IPS-18a (cell line): ENCODE data around the gene NARF.

Experiments
- H3K27ac ChIP-seq: one replicate; pipeline ENCODE4 v1.5.1; 2013; ENCODE audit warnings: low read length
- H3K27me3 ChIP-seq: one replicate; pipeline ENCODE4 v1.6.1; 2013; ENCODE audit warnings: mild to moderate bottlenecking, low read length; ENCODE audit not compliant: control insufficient read depth, insufficient read depth
- H3K36me3 ChIP-seq: one replicate; pipeline ENCODE4 v1.6.1; 2013; ENCODE audit warnings: low read depth, low read length; ENCODE audit not compliant: control insufficient read depth
- H3K4me1 ChIP-seq: one replicate; pipeline ENCODE4 v1.6.1; 2013; ENCODE audit warnings: low read depth, low read length; ENCODE audit not compliant: control insufficient read depth
- H3K4me3 ChIP-seq: one replicate; pipeline ENCODE4 v1.5.1; 2013; ENCODE audit warnings: low read length
- H3K9ac ChIP-seq: one replicate; pipeline ENCODE4 v1.6.1; 2013; ENCODE audit warnings: mild to moderate bottlenecking, low read length, moderate library complexity
- H3K9me3 ChIP-seq: one replicate; pipeline ENCODE4 v1.6.1; 2013; ENCODE audit warnings: low read depth, low read length; ENCODE audit not compliant: control insufficient read depth

The NARF gene

GRCh38 chr17:82435601-82436583, 22.6 kb upstream of the NARF start:
- H3K4me1 ChIP-seq = no peaks in the 10 kb centered on the region
- no peak overlapping the region for H3K27ac ChIP-seq
- peaks cover 6% of the 10 kb centered on the region for H3K36me3 ChIP-seq
- H3K9ac ChIP-seq = no peak overlapping the region
- no peaks in the 10 kb centered on the region for H3K9me3 ChIP-seq
- H3K4me3 ChIP-seq = no peak overlapping the region
- no peaks in the 10 kb centered on the region for H3K27me3 ChIP-seq

GRCh38 chr17:82436601-82437324, 21.8 kb upstream of the NARF start:
- Histone ChIP-seq H3K9me3 (no peaks in the 10 kb centered on the region), H3K27me3 (no peaks in the 10 kb centered on the region), H3K27ac (no peak overlapping the region), H3K4me1 (no peaks in the 10 kb centered on the region), H3K36me3 (peaks cover 6% of the 10 kb centered on the region), H3K4me3 (no peak overlapping the region), H3K9ac (no peak overlapping the region)

- no peaks in the 10 kb centered on the region for H3K27me3 ChIP-seq
- H3K9ac ChIP-seq = no peak overlapping the region
- no peak overlapping the region for H3K4me3 ChIP-seq
- H3K4me1 ChIP-seq = no peaks in the 10 kb centered on the region
- H3K27ac ChIP-seq = no peak overlapping the region
- H3K9me3 ChIP-seq = no peaks in the 10 kb centered on the region
- peaks cover 6% of the 10 kb centered on the region for H3K36me3 ChIP-seq
These were observed 21.2 kb upstream of the NARF start for GRCh38 chr17:82437325-82437668.

DNA sequence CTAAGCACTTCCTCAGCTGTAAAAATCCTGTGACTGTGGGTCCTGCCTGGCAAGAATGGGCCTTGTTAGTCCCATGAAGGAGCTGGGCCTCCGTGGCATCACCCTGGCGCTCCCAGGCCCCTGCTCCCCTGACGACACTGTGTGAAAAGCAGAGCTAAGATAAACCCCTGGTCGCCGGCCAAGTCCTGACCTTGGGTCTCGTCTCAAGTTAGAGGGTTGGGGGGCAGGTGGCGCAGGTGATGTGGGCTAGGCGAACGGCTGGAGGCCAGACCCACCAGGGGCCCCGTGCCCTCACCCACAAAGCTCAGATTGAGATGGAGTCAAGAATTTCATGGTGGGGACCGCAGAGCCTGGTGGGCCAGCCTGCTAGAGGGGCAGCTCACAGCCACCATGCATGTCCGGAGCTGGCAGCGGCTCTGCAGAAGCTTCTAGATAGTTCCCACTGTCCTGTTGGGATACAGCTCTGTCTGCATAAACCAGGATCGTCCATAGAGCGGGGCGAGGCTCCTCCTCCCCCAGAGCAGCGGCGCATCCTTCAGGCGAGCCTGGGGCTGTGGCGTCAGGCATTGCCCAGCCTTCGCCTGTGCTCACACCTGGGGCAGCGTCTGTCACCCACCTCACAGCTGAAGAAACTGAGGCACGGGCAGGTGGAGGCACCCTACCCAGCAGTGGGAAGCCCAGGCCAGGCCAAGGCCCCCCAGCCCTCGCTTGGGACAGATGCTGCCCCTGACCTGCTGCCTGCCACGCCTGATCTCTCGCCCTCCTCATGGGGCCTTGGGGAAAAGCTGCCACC, 19.9 kb upstream of the NARF start:
- no peak overlapping the region for H3K9ac ChIP-seq
- no peak overlapping the region for H3K27ac ChIP-seq
- no peaks in the 10 kb centered on the region for H3K9me3 ChIP-seq
- H3K4me1 ChIP-seq = no peaks in the 10 kb centered on the region
- H3K36me3 ChIP-seq = peaks cover 6% of the 10 kb centered on the region
- no peak overlapping the region for H3K4me3 ChIP-seq
- H3K27me3 ChIP-seq = no peaks in the 10 kb centered on the region

- no peak overlapping the region for H3K4me3 ChIP-seq
These were observed 19.2 kb upstream of the NARF start for GRCh38 chr17:82439194-82439828.

DNA sequence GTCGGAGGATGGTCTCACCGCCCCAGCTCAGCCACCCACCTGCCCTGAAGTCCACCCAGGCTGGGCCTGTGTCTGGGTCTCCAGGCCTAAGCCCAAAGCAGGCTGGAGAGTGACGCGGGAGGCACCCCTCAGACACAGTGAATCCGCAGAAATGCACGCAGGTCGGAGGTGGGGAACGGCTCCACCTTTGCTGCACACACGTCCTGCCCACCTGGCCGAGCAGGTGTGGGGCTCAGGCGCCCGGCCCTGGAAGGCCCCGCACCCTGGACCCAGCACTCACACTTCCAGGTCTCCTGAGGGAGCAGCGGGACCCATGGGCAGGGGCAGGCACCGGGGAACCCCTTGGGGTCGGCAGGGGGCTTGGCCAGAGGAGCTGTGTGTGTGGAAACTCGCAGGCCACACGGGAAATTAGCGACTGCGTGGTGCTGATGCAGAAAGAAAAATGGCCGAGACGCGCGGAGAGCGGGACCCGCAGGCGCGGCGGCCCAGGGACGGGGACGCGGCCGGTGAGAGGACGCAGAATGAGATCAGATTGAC, 18.6 kb upstream of the NARF start:
- Histone ChIP-seq H3K4me3 (no peak overlapping the region), H3K36me3 (peaks cover 6% of the 10 kb centered on the region), H3K9ac (no peak overlapping the region), H3K27ac (no peak overlapping the region), H3K4me1 (no peaks in the 10 kb centered on the region), H3K27me3 (no peaks in the 10 kb centered on the region), H3K9me3 (no peaks in the 10 kb centered on the region)

More at GRCh38 chr17:82439194-82439828, 19.2 kb upstream of the NARF start:
- H3K27ac ChIP-seq = no peak overlapping the region
- no peaks in the 10 kb centered on the region for H3K27me3 ChIP-seq
- H3K9me3 ChIP-seq = no peaks in the 10 kb centered on the region
- H3K4me1 ChIP-seq = no peaks in the 10 kb centered on the region
- H3K36me3 ChIP-seq = peaks cover 6% of the 10 kb centered on the region
- no peak overlapping the region for H3K9ac ChIP-seq

DNA sequence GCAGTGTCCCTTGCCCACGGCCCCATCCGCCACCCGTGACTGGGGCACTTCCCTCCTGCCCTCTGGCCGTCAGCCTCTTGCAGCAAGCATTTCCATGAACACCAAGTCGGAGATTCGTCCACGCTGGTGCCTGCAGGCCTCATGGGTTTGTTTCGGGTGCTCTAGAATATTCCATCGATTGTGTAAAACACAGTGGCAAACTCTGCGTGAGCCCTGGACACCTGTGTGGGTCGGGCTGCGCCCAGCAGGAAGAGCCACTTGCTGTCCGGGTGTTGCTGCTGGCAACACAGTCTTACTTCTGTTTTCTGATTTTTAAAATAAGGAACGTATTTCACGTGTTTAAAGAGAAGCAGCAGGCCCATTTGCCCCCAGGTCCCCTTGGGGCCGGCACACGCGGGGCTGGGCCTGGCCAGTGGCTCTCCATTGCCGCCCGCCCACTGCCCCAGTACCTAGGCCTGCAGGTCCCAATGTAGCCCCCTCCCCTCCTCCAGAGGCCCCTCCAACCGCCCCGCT, 18.0 kb upstream of the NARF start:
- Histone ChIP-seq H3K9me3 (no peaks in the 10 kb centered on the region), H3K9ac (no peak overlapping the region), H3K4me3 (no peak overlapping the region), H3K27ac (no peak overlapping the region), H3K27me3 (no peaks in the 10 kb centered on the region), H3K4me1 (no peaks in the 10 kb centered on the region), H3K36me3 (peaks cover 6% of the 10 kb centered on the region)

GRCh38 chr17:82440991-82441627, 17.4 kb upstream of the NARF start:
- peaks cover 9% of the 10 kb centered on the region for H3K36me3 ChIP-seq
- no peaks in the 10 kb centered on the region for H3K4me1 ChIP-seq
- H3K9me3 ChIP-seq = no peaks in the 10 kb centered on the region
- H3K27me3 ChIP-seq = no peaks in the 10 kb centered on the region
- no peak overlapping the region for H3K4me3 ChIP-seq
- no peak overlapping the region for H3K9ac ChIP-seq
- H3K27ac ChIP-seq = no peak overlapping the region

- Histone ChIP-seq H3K9ac (no peak overlapping the region), H3K4me1 (no peaks in the 10 kb centered on the region), H3K9me3 (no peaks in the 10 kb centered on the region), H3K27me3 (no peaks in the 10 kb centered on the region), H3K27ac (no peak overlapping the region), H3K4me3 (no peak overlapping the region), H3K36me3 (peaks cover 4% of the 10 kb centered on the region)
These were observed 16.7 kb upstream of the NARF start for GRCh38 chr17:82441691-82442487.
